Omental fat pad (tissue), 4 donors: ENCODE results near the gene MSRB3. TPM values are rescaled to one million over a fixed set of nuclear protein-coding genes. Genes with fewer than 3 reads are reported as not detected.

Source experiments
- ATAC-seq: fragments of 150-250 bp; one replicate; pipeline ENCODE4 v1.9.1; 2016; ENCODE audit warnings: mild to moderate bottlenecking, moderate library complexity; ENCODE audit not compliant: low FRiP score
- DNase-seq: peaks from one replicate; pipeline ENCODE4 v3.0.0-alpha.2; 2019; ENCODE audit warnings: low spot score
- CTCF ChIP-seq, 3 donors: fragments of 450-650 bp; IDR thresholded peaks; one replicate each; pipeline ENCODE4 v1.5.1; 2016 to 2017; ENCODE audit warnings: antibody characterized with exemption in 3 of 3, mild to moderate bottlenecking in 3 of 3, moderate library complexity in 2 of 3
- total RNA-seq, 4 donors: library from RNA; depleted of rRNA; stranded (reverse); fragments of >200 nt; gene quantifications; one replicate each; pipeline ENCODE4 v1.1.0, GENCODE V29; 2016

MSRB3 gene
- total RNA-seq, 4 donors from 2014 or later = 36.8 to 49.7 (median 44.8) TPM

DNA sequence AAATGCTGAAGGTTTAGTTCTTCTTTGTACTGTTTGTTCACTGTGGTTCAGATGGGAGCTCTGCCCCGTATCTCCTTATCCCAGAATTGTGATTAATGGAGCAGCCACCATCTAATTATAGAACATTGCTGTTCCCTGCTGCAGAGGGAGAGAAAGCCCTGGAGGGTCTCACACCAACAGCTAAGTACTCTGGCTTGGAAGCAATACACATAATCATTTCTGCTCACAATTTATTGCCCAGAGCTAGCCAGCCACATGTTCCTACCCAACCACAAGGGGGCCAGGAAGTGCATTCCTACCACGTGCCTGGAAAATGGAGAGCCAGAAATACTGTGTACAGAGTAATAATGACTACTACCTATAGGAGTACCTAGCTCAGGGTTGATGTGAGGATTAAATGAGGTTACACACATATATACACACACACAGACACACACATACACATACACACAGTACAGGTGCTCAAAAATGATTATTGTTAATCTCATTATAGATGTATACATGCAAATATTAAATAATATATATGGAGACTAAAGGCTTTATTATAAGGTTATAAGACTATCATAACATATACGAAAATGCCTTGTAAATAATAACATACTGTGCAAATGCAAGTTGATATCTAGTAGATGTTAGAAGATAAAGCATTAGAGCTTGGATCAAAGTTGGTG lies 22.3 kb downstream of the MSRB3 start:
- no peak for TF ChIP-seq CTCF (IDR thresholded peaks at IDR 0.05)
- DNase-seq = no peak
- ATAC-seq = no peak

DNA sequence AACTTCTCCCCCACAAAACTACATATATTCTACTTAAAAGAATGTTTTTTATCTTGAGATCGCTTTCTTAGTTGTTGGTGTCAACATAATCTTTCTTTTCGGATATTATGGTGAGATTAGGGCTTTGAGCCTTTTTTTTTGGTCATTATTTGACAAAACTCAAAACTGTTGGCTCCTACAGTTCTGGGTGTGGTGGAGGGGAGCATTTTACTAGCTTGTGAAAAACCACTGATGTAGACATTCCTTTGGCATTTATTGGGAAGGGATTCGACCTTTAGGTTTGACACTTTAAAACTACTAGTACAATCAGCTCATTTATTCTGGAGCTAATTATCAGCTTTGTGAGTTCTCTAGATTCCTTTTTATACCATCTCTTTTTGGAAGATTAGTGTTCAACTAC lies 24.4 kb downstream of the MSRB3 start:
- no peak for TF ChIP-seq CTCF (IDR thresholded peaks at IDR 0.05)
- ATAC-seq (no peak), DNase-seq (no peak)

- DNase-seq (no peak), ATAC-seq (no peak)
- TF ChIP-seq CTCF (IDR thresholded peaks at IDR 0.05) = no peak
These were observed 27.0 kb downstream of the MSRB3 start for GRCh38 chr12:65305346-65305950.

GRCh38 chr12:65306366-65307168 lies 28.1 kb downstream of the MSRB3 start:
- TF ChIP-seq CTCF (IDR thresholded peaks at IDR 0.05) = no peak
- ATAC-seq (no peak), DNase-seq (no peak)

DNA sequence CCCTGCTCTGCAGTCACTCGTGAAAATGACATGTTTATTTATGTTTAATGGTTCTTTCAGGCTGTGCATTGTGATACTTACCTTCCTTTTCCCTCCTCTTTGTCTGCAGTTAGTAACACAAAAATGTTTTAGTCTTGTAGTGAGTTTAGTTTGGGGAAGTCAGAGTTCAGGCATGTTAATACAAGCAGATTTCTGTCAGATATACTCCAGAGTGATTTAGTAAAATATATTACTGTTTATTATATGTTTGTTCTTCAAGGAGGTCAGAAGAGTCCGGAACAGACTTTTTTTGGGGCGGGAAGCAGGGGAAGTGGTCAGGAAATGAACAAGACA lies 28.7 kb downstream of the MSRB3 start:
- no peak for ATAC-seq

DNA sequence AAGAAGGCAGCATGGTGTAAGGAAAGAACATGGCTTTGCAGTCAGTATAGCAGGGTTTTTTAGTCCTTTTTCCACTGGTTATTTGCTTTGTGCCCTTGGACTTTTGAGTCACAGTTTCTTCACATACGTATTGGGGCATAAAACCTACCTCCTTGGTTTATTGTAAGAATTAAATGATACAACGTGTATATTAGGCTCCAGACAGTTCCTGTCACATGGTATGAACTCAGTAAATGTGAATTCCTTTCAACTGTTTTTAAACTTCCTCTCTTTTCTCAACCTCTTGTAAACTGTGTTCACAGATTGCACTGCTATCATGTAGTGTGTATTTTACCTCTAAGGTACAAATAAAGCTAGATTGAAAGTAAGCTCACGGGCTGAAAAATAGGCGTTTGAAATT lies 29.5 kb downstream of the MSRB3 start:
- no peak for ATAC-seq
- no peak for TF ChIP-seq CTCF (IDR thresholded peaks at IDR 0.05)
- DNase-seq = no peak

More for the DNA sequence above, 28.7 kb downstream of the MSRB3 start:
- no peak for TF ChIP-seq CTCF (IDR thresholded peaks at IDR 0.05)
- no peak for DNase-seq
